GM19043 (cell line): Measurements from ENCODE around the gene FAM193A.
A peak's percentile ranks its signal among the peaks of the same experiment; 100 is the strongest.

Source experiments
- ATAC-seq: cut with Tn5 transposase; IDR thresholded peaks from one replicate; pipeline ENCODE4 v1.9.1; 2021; ENCODE audit warnings: low read depth; ENCODE audit not compliant: unreplicated experiment

FAM193A gene

DNA sequence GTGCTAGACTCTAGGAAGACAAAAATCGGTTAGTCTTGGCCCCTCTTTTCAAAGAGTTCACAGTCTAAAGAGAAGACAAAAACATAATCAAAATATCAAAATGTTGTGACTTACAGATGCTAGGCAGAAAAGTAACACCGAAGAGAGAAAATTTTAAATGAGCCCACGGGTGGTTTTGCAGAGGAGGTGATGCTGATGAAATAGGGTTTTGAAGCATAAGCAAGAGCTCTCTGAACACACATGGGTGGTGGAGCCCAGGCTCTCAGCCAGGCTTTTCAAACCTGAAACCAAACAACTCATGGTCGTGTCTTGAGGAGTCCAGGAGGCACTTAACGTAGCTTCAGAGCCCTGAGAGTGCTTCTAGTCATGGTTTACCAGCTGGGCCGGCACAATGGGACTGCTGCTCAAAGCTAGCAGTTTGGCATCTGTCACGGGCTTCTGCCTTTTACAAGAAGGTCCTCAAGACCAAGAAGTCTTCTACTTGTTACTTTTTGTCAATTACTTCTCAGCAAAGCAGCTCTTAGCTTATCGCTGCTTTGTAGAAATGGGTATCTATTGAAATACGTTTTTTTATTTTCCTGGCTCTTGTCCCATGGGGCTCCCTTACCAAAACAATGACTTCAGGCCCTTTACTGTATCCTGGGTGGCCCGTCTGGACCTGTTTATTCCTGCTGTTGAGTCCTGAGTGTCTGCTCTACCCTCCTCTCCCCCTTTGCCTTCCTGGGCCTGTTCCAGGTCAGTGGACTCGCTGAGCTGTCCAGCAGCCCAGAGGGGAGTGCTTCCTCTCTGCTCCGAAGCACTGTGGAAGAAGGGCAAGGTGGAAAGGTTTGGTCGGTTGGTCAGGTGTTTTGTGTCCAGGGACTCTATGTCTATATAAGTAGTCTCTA, 150.2 kb downstream of the FAM193A start:
- ATAC-seq = no peak

- no peak for ATAC-seq
Observed at GRCh38 chr4:2688281-2688680, 151.8 kb downstream of the FAM193A start.

GRCh38 chr4:2688697-2689096, 152.2 kb downstream of the FAM193A start:
- no peak for ATAC-seq

DNA sequence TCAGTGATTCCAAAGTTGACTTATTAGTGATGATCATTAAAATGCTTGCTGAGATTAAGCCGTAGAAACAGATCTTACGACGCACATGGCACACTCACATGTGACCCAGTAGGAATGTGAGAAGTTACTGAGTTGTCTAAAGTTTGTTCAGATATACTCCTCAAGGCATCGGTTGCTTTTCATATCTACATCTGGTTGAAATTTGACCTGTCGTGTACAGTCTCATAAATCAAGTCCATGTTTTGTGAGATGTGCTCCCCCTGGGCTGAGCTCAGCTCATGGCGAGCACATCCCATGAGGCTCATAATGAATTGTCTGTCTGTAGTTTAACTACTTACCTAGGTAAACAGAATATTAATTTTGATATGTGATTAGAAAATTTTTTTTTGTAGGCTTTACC, 152.7 kb downstream of the FAM193A start:
- ATAC-seq = no peak

DNA sequence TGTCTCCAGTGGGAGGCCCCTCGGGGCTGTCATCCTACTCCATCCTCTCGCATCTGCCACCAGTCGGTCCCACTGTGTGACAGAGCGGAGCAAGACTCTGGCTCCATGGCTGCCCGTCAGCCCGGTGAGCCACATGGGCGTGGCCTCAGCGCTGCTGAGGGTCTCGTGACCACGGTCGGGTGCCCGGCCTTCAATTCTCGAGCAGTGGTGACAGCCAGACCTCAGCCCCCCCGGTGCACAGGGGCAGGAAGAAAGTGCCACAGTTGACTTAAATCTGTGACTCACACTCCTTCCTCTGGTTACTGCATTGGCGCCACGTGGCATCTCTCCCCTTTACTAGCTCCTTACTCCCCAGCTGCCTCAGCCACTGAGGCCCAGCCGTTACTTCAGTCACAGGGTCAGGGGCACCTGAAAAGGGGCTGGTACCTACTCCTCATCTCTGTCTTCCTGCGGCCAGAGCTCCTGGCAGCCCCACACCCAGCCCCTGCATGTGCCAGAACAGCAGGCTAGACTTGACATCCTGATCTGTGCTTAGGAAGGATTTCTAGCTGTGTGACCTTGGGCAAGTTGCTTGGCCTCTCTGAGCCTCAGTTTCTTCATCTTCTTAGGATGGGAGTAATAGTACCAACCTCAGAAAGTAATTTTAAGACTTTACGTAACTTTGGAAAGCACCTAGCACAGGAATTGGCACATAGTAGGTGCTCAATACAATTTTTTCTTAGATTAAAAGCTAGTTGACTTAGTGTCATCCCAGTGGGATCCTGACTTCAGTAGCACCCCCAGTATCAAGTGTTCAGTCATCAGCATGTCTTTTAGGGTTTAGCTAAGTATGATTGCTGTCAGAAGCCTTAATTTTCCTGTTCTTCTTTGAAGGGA, 153.6 kb downstream of the FAM193A start:
- peak; percentile 73 for ATAC-seq

DNA sequence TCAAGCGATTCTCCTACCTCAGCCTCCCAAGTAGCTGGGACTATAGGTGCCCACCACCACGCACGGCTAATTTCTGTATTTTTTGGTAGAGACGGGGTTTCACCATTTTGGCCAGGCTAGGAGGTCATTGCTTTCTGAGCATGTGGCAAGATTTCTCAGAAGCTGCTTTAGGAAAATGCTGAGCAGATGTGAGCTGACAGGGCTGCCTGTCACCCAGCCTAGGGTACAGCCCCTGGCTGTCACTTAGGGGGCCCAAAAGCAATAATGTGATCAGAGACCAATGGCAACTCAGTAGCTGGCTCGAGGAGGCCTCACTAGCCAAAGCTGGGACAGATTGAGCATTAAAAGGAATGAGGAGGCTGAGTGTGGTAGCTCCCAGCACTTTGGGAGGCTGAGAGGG, 154.9 kb downstream of the FAM193A start:
- ATAC-seq = no peak

DNA sequence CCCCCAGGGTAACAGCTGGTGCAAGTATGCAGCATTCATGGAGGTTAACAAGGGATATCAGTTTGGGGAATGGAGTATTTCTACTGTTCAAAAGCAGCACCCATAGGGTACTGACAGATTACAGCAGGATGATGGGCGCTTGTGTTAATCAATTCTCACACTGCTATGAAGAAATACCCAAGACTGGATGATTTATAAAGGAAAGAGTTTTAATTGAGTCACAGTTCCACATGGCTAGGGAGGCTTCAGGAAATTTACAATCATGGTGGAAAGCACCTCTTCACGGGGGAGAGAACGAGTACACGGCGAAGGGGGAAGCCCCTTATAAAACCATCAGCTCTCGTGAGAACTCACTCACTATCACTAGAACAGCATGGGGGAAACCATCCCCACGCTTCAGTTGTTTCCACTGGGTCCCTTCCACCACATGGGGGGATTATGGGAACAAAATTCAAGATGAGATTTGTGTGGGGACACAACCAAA, 155.5 kb downstream of the FAM193A start:
- ATAC-seq = no peak

- ATAC-seq = no peak
Observed at GRCh38 chr4:2694691-2695090, 158.2 kb downstream of the FAM193A start.

DNA sequence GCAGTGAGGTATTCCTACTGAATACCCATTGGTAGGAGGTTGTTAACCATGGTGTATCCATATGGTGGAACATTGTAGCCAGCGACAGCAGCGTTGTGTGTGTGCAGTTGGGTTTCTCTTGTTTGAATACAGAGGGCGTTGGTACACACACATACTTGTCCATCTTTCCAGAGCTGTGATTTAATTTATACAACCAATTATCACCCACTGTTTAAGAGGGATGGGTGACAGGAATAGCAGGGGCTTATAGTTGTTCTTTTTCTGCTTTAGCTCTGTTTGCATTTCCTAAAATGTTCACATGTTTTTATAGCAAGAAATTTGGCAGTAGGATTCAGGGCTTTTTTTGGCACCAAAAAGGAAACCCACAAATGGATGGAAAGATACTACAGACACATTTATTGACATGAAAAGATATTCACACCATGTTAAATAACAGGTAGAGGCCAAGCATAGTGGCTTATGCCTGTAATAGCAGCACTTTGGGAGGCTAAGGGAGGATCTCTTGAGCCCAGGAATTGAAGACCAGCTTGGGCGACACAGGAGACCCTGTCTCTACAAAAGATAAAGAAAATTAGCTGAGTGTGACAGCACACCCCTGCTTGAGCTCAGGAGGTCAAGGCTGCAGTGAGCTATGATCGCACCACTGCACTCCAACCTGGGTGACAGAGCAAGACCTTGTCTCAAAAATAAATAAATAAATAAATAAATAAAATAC, 159.1 kb downstream of the FAM193A start:
- ATAC-seq = no peak

DNA sequence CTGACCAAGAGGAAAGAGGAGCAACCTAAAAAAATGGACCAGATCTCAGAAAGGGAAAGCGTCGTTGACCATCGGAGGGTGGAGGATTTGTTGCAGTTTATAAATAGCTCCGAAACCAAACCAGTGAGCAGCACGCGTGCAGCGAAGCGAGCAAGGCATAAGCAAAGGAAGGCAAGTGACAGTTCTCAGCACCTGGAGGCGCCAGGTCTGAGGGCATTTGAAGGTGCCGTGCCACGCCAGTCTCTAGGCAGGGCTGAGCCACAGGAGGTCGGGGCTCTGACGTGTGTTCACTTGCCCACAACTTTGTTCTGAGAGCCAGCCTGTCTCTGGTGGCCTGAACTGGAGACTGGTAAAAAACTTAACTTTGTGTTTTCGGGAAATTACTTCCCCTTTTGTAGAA, 160.0 kb downstream of the FAM193A start:
- ATAC-seq = peak; percentile 93

- no peak for ATAC-seq
Observed at GRCh38 chr4:2697995-2698414, 161.6 kb downstream of the FAM193A start.

GRCh38 chr4:2698504-2698903, 162.1 kb downstream of the FAM193A start:
- no peak for ATAC-seq

DNA sequence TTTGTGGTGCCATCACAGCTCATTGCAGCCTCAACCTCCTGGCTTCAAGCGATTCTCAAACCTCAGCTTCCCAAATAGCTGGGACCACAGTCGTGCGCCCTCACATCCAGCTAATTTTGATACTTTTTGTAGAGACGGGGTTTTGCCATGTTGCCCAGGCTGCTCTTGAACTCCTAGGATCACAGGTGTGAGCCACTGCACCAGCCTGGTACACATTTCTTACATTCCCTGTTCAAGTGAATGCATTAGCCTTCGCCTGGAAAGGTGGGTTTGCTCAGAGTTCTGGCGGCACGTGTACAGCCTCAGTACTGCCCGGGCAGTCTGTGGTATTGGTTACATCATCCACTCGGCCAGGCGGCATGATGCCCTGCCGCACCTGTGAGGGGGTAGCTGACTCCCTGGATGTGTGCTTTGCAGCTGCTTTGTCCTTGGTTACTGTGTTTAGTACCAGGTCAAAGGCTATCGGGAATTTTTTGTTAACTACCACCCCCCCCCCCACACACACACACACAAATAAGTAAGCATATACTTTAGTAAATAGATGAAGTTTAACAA, 162.6 kb downstream of the FAM193A start:
- no peak for ATAC-seq

DNA sequence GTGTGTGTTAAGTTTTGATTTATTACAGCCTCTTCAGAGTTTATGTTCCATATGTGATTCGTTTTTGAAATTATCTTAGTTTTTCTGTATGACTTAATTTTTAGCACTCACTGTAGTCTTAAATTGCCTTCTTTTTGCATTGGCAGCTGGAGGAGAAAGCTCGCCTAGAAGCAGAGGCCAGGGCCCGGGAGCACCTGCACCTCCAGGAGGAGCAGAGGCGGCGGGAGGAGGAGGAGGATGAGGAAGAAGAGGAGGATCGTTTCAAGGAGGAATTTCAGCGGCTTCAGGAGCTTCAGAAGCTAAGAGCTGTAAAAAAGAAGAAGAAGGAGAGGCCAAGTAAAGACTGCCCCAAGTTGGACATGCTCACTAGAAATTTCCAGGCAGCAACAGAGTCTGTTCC, 163.1 kb downstream of the FAM193A start:
- ATAC-seq = no peak

- ATAC-seq = no peak
Observed at GRCh38 chr4:2700031-2700430, 163.6 kb downstream of the FAM193A start.

DNA sequence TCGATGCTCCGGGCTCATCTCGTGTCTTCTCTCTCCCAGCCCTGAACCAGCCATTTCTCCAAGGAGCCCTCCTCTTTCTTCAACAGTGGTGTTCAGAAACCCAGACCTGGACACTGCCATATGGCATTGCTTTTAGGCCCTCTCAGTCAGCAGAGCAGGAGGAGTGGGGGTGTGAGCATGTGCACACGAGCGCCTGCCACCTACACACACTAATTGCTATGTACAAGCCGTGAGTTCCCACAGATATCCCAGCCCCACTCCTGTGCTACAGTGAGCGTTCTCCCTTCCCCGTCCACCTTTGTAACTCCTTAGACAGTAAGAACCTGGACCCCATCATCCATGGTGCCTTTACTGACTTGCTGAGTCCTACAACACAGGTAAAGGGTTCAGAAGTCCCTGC, 165.9 kb downstream of the FAM193A start:
- no peak for ATAC-seq

- no peak for ATAC-seq
Observed at GRCh38 chr4:2702770-2703169, 166.3 kb downstream of the FAM193A start.

DNA sequence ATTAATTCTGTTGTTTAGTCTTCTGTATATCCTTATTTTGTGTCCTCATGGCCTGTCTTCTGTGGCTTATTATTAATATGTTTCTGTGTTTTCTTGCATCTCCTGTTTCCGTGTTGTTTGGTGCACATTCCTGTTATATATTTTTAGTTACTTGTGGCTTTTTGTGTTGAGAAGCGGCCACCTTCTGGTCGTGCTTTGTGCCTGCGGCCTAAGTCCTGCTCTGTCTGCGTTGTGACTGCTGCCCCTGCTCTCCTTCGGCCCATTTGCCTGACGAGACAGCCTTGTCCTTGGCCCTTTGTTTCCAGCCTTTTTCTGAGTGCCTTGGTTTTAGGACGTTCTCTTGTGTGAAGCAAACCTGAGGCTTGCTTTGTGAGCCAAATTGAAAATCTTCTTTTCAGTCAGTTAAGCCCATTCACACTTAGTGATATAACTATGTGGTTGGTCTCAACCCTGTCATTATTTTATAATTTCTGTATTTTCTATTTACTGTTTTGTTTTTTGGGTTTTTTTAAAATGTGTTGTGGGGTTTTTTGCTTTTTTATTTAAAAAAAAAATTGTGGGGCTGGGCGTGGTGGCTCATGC, 175.9 kb downstream of the FAM193A start:
- ATAC-seq = no peak

- no peak for ATAC-seq
Observed at GRCh38 chr4:2713337-2713736, 176.9 kb downstream of the FAM193A start.
